Brain microvascular endothelial cell (primary cell): ENCODE data around the gene LRP1B.

ENCODE experiments used
- DNase-seq: peaks from one replicate; pipeline ENCODE4 v3.0.0-alpha.2; 2020
- H3K27ac ChIP-seq: fragments of 250-450 bp; sonication (Bioruptor Pico); 2 replicates; pipeline ENCODE4 v1.5.1; 2020; ENCODE audit warnings: mild to moderate bottlenecking, moderate library complexity
- H3K27me3 ChIP-seq: fragments of 250-450 bp; sonication (Bioruptor Pico); replicated peaks from 2 replicates; pipeline ENCODE4 v1.5.1; 2020; ENCODE audit warnings: mild to moderate bottlenecking
- H3K36me3 ChIP-seq: fragments of 250-450 bp; sonication (Bioruptor Pico); replicated peaks from 2 replicates; pipeline ENCODE4 v1.5.1; 2020; ENCODE audit warnings: mild to moderate bottlenecking
- H3K4me3 ChIP-seq: 2 replicates; pipeline ENCODE4 v1.5.1; 2011; ENCODE audit warnings: low read depth, mild to moderate bottlenecking, control low read depth, low read length, moderate library complexity
- in situ Hi-C: cut with HindIII; loops from 2 replicates; pipeline ENCODE4 v1.10.0; 2017; ENCODE audit warnings: low sequenced_read_pairs, low pct_ligation_motif_present
- TF ChIP-seq, protein P1 (sequence below): IDR thresholded peaks from 2 replicates; pipeline ENCODE4 v1.5.1; 2011; ENCODE audit warnings: low read depth, mild to moderate bottlenecking, moderate library complexity, low read length, control low read depth, inconsistent platforms; ENCODE audit errors: missing control alignments

LRP1B gene

GRCh38 chr2:142037744-142038143, 93.1 kb downstream of the LRP1B start:
- H3K27me3 ChIP-seq = no peaks in the 10 kb centered on the region
- TF ChIP-seq, protein P1, sequence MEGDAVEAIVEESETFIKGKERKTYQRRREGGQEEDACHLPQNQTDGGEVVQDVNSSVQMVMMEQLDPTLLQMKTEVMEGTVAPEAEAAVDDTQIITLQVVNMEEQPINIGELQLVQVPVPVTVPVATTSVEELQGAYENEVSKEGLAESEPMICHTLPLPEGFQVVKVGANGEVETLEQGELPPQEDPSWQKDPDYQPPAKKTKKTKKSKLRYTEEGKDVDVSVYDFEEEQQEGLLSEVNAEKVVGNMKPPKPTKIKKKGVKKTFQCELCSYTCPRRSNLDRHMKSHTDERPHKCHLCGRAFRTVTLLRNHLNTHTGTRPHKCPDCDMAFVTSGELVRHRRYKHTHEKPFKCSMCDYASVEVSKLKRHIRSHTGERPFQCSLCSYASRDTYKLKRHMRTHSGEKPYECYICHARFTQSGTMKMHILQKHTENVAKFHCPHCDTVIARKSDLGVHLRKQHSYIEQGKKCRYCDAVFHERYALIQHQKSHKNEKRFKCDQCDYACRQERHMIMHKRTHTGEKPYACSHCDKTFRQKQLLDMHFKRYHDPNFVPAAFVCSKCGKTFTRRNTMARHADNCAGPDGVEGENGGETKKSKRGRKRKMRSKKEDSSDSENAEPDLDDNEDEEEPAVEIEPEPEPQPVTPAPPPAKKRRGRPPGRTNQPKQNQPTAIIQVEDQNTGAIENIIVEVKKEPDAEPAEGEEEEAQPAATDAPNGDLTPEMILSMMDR = peak; percentile 18
- no peak overlapping the region for H3K4me3 ChIP-seq
- no peak for DNase-seq
- H3K27ac ChIP-seq = no peak overlapping the region
- H3K36me3 ChIP-seq = no peaks in the 10 kb centered on the region
- in situ Hi-C loops = no loop called here

DNA sequence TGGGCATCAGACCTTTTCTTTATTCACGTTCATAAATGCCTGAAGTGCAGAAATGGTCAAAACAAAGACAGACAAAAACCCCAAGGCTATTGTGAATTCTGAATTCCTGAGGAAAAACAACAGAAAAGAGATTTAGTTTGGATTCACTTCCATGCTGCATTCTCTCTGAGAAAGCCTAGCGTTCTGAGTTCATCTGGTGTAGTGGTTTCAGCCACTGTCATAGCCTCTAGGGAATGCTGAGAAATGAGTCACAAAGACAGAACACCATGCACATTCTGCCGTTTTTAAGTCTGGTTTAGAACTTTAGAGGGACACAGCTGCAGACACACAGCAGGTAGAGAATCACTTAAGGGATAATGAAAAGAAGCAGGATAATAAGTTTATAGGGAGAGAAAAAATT, 93.8 kb downstream of the LRP1B start:
- H3K36me3 ChIP-seq = no peaks in the 10 kb centered on the region
- no peak overlapping the region for H3K4me3 ChIP-seq
- TF ChIP-seq, protein P1 = no peak
- peak; percentile 39 for DNase-seq
- no peaks in the 10 kb centered on the region for H3K27me3 ChIP-seq
- in situ Hi-C loops = no loop called here
- H3K27ac ChIP-seq = no peak overlapping the region

DNA sequence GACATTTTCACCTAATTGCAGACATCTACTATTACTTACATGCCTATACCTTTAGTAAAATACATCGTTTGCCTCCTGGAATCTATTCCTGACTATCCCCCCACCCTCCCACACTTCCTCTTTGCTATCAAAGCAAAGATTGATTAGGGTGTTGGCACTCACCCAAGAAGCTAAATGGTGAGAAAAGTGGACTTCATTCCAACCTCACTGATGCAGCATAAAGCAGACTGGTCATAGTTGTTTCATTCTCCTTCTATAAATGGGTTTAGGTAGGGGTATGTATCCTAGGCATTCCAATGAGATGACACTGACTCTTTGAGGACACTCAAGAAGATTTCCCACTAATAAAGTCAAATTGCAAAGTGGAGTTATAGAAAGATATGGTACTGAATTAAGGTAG, 97.4 kb downstream of the LRP1B start:
- Histone ChIP-seq H3K4me3 (no peak overlapping the region), H3K27ac (no peak overlapping the region), H3K36me3 (no peaks in the 10 kb centered on the region), H3K27me3 (no peaks in the 10 kb centered on the region)
- DNase-seq = peak; percentile 1
- in situ Hi-C loops = no loop called here
- TF ChIP-seq, protein P1 = no peak

DNA sequence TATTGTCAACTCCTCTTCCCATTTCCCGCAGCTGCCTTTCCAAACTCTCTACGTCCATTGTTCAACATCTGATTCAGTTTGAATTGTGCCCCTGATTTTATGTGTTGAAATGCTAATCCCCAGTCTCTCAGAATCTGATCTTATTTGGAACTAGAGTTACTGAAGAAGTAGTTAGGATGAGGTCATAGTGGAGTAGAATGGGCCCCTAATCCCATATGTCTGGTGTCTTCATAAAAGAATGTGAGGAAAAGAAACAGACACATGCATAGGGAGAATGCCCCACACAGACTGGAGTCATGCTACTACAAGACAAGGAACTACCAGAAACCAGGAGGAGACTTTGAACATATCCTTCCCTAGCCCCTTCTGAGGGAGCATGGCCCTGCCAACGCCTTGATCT, 99.2 kb downstream of the LRP1B start:
- Histone ChIP-seq H3K27me3 (no peaks in the 10 kb centered on the region), H3K36me3 (no peaks in the 10 kb centered on the region), H3K4me3 (no peak overlapping the region), H3K27ac (no peak overlapping the region)
- in situ Hi-C loops = no loop called here
- DNase-seq = no peak
- TF ChIP-seq, protein P1 = no peak

DNA sequence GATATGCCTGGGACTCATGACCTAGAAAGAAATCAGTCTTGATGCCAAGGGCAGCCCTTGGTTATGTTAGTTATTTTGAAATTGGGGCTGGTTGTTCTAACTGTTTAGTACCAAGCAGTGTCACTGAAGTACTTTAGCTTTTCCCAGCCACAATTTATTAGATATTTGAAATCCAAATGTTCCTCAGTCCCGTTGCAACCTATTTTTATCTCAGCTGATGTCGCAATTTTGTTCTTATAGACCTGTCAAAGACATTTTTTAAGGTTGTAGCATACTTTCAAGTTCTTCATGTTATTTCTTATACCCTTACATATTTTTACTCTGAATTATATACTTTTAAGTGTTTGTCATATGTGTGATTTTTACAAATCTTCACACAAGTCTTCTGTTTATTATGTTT, 100.1 kb downstream of the LRP1B start:
- H3K36me3 ChIP-seq = no peaks in the 10 kb centered on the region
- no peak for DNase-seq
- TF ChIP-seq, protein P1 = no peak
- in situ Hi-C loops = no loop called here
- H3K27ac ChIP-seq = no peak overlapping the region
- H3K27me3 ChIP-seq = no peaks in the 10 kb centered on the region
- H3K4me3 ChIP-seq = no peak overlapping the region

- H3K27ac ChIP-seq = no peak overlapping the region
- H3K36me3 ChIP-seq = no peaks in the 10 kb centered on the region
- no peak overlapping the region for H3K4me3 ChIP-seq
- no peak for DNase-seq
- H3K27me3 ChIP-seq = no peaks in the 10 kb centered on the region
- in situ Hi-C loops = no loop called here
- TF ChIP-seq, protein P1 = no peak
Measured at GRCh38 chr2:142029974-142030373, 100.8 kb downstream of the LRP1B start.
